Endothelial cell of umbilical vein (primary cell): ENCODE data around the gene ARHGAP18.

ENCODE experiments used
- CTCF ChIP-seq, 2 donors: IDR thresholded peaks; 1 replicate in 1 of 2; 2 replicates in 1 of 2; pipeline ENCODE4 v1.5.1; 2011; ENCODE audit warnings: low read length in 2 of 2, mild to moderate bottlenecking in 2 of 2, moderate library complexity in 2 of 2, control low read depth in 1 of 2, inconsistent platforms in 1 of 2, low read depth in 1 of 2; ENCODE audit not compliant: insufficient read depth in 1 of 2; ENCODE audit errors: extremely low read depth in 1 of 2
- EZH2 ChIP-seq: IDR thresholded peaks from 2 replicates; pipeline ENCODE4 v1.6.1; 2012; ENCODE audit warnings: borderline replicate concordance, low read depth, mild to moderate bottlenecking, moderate library complexity, low read length, inconsistent platforms; ENCODE audit not compliant: severe bottlenecking
- MYC ChIP-seq: IDR thresholded peaks from one replicate; pipeline ENCODE4 v1.6.1; 2011; ENCODE audit warnings: mild to moderate bottlenecking, low read depth, low read length
- POLR2A ChIP-seq: IDR thresholded peaks from 2 replicates; pipeline ENCODE4 v1.6.1; 2012; ENCODE audit warnings: low read depth, mild to moderate bottlenecking, control low read depth, low read length
- POLR2AphosphoS5 ChIP-seq: IDR thresholded peaks from 2 replicates; pipeline ENCODE4 v1.6.1; 2012; ENCODE audit warnings: low read depth, mild to moderate bottlenecking, control low read depth, low read length, moderate library complexity; ENCODE audit not compliant: insufficient read depth

GRCh38 chr6:129565811-129566210 lies 144.2 kb downstream of the ARHGAP18 start:
- TF ChIP-seq CTCF (IDR thresholded peaks at IDR 0.05; ENCODE audit: extremely low read depth in 1 of 2, insufficient read depth in 1 of 2, low read depth in 1 of 2, low read length in 2 of 2): no peak
- no peak for TF ChIP-seq MYC
- no peak for TF ChIP-seq POLR2AphosphoS5
- no peak for TF ChIP-seq POLR2A
- no peak for TF ChIP-seq EZH2
